HepG2 (cell line): ENCODE results near the gene SFRP2. TPM values are rescaled to one million over a fixed set of nuclear protein-coding genes. Genes with fewer than 3 reads are reported as not detected.
A peak's percentile ranks its signal among the peaks of the same experiment; 100 is the strongest.

Source experiments
- ATAC-seq: fragments of 200-7000 bp; cut with Tn5 transposase; 3 replicates; pipeline ENCODE4 v1.9.1; 2020; ENCODE audit warnings: mild to moderate bottlenecking, moderate library complexity
- BruUV-seq: library from RNA; stranded (reverse); fragments of 400-500 nt; replicated peaks from 2 replicates; lab custom pipeline; 2021; lab: Mats Ljungman, UMichigan
- CTCF ChIA-PET: fragments of 300-600 bp; formaldehyde crosslinking; extraction: SDS; loops from one replicate; lab custom pipeline; 2021; ENCODE audit warnings: low total read pairs, inconsistent platforms, low intra/inter-chr PET ratio; lab: Yijun Ruan, JAX
- POLR2A ChIA-PET: fragments of 350-600 bp; sonication (Branson Sonifier 250); formaldehyde crosslinking; loops from one replicate; lab custom pipeline; 2020; ENCODE audit warnings: antibody characterized with exemption, inconsistent platforms; lab: Yijun Ruan, JAX
- DNase-seq: peaks from one replicate; pipeline ENCODE4 v3.0.0-alpha.2; 2015; ENCODE audit warnings: low spot score
- FAIRE-seq: peaks from 3 replicates; lab custom pipeline; 2011; peaks lifted over from hg19 to GRCh38; lab: Jason Lieb, UNC
- H2AFZ ChIP-seq: one replicate; pipeline ENCODE4 v1.6.1; 2011; ENCODE audit warnings: low read length, inconsistent platforms
- H3K27ac ChIP-seq: fragments of 300-600 bp; 3 replicates; pipeline ENCODE4 v1.8.0; 2011; ENCODE audit warnings: mixed run types, mild to moderate bottlenecking, mixed read lengths, low read length, inconsistent platforms; ENCODE audit not compliant: insufficient read depth; ENCODE audit errors: extremely low read length
- H3K27me3 ChIP-seq, 2 experiments: fragments of 200-600 bp in 1 of 2; 2 replicates in 1 of 2; 3 replicates in 1 of 2; pipeline versions ENCODE4 v1.6.0 to v1.8.0; 2011; ENCODE audit warnings: low read length in 2 of 2, mild to moderate bottlenecking in 2 of 2, moderate library complexity in 2 of 2, inconsistent platforms in 1 of 2; ENCODE audit not compliant: insufficient read depth in 2 of 2, control insufficient read depth in 1 of 2
- H3K36me3 ChIP-seq, 2 experiments: fragments of 200-600 bp in 1 of 2; replicated peaks in 1 of 2; 2 replicates in 1 of 2; 3 replicates in 1 of 2; pipeline versions ENCODE4 v1.5.1 to v1.8.0; 2011; ENCODE audit warnings: low read length in 2 of 2, inconsistent platforms in 1 of 2; ENCODE audit not compliant: insufficient read depth in 2 of 2, control insufficient read depth in 1 of 2
- H3K4me1 ChIP-seq: 2 replicates; pipeline ENCODE4 v1.5.1; 2012; ENCODE audit warnings: low read length, inconsistent platforms; ENCODE audit not compliant: insufficient read depth
- H3K4me2 ChIP-seq: 2 replicates; pipeline ENCODE4 v1.6.0; 2011; ENCODE audit warnings: low read depth, low read length, inconsistent platforms
- H3K4me3 ChIP-seq, 3 experiments: fragments of 200-600 bp in 1 of 3; sonication (generic), shearing (Covaris generic) in 1 of 3; replicated peaks in 1 of 3; 2 replicates each; pipeline ENCODE4 v1.5.1; 2011 to 2016; ENCODE audit warnings: low read length in 3 of 3, inconsistent platforms in 2 of 3, low read depth in 2 of 3, mild to moderate bottlenecking in 2 of 3, control low read depth in 1 of 3, mixed read lengths in 1 of 3; ENCODE audit not compliant: insufficient read depth in 1 of 3
- H3K79me2 ChIP-seq: one replicate; pipeline ENCODE4 v1.6.1; 2011; ENCODE audit warnings: low read length, inconsistent platforms; ENCODE audit not compliant: insufficient read depth
- H3K9ac ChIP-seq: 2 replicates; pipeline ENCODE4 v1.6.0; 2011; ENCODE audit warnings: mild to moderate bottlenecking, low read depth, low read length, inconsistent platforms; ENCODE audit not compliant: insufficient read depth
- H3K9me3 ChIP-seq: 2 replicates; pipeline ENCODE4 v1.5.1; 2012; ENCODE audit warnings: mild to moderate bottlenecking, low read length
- H4K20me1 ChIP-seq: 2 replicates; pipeline ENCODE4 v1.6.0; 2011; ENCODE audit warnings: inconsistent platforms, mild to moderate bottlenecking, low read length, moderate library complexity; ENCODE audit not compliant: insufficient read depth
- HMGXB4 ChIP-seq, 2 experiments: sonication (generic) in 1 of 2; formaldehyde crosslinking in 1 of 2; IDR thresholded peaks; 2 replicates each; pipeline versions ENCODE4 v1.4.0 to v1.6.1; 2018 to 2020; ENCODE audit warnings: missing genetic modification reagents in 2 of 2, borderline replicate concordance in 1 of 2, low read depth in 1 of 2, mild to moderate bottlenecking in 1 of 2, missing biosample characterization in 1 of 2
- KLF12 ChIP-seq: sonication (generic); formaldehyde crosslinking; IDR thresholded peaks from 2 replicates; pipeline ENCODE4 v1.4.0; 2020; ENCODE audit warnings: missing genetic modification reagents, borderline replicate concordance
- MAFK ChIP-seq, 2 experiments: IDR thresholded peaks in 1 of 2; conservative IDR thresholded peaks in 1 of 2; 2 replicates each; pipeline ENCODE4 v1.6.1; 2011; ENCODE audit warnings: improper control_type of control experiment in 2 of 2, low read length in 2 of 2
- PRDM10 ChIP-seq: sonication (generic); formaldehyde crosslinking; IDR thresholded peaks from 2 replicates; pipeline ENCODE4 v1.4.0; 2020; ENCODE audit warnings: low read depth, missing genetic modification reagents
- RELA ChIP-seq: sonication (generic); formaldehyde crosslinking; IDR thresholded peaks from 2 replicates; pipeline ENCODE4 v1.4.0; 2020; ENCODE audit warnings: missing genetic modification reagents
- ZFAT ChIP-seq: sonication (generic); formaldehyde crosslinking; conservative IDR thresholded peaks from 2 replicates; pipeline ENCODE4 v1.8.1; 2023; ENCODE audit warnings: missing genetic modification reagents, inconsistent platforms
- ZNF496 ChIP-seq: sonication (generic); formaldehyde crosslinking; IDR thresholded peaks from 2 replicates; pipeline ENCODE4 v1.8.1; 2023; ENCODE audit warnings: mild to moderate bottlenecking, moderate library complexity, missing genetic modification reagents; ENCODE audit not compliant: insufficient replicate concordance
- WGBS: methylation state at CpG from one replicate; pipeline ENCODE4 v1.1.6; 2017; ENCODE audit warnings: low lambda C conversion rate; 5-methylcytosine and 5-hydroxymethylcytosine counted together
- in situ Hi-C: cut with HindIII; loops from 2 replicates; pipeline ENCODE4 v1.10.0; 2017; ENCODE audit warnings: low pct_unique_long_range_greater_than_20kb; ENCODE audit not compliant: extremely low pct_ligation_motif_present
- intact Hi-C: fragments of 100-400 bp; cut with micrococcal nuclease; formaldehyde crosslinking; loops from one replicate; pipeline ENCODE4 v1.10.0; 2022; ENCODE audit not compliant: unreplicated experiment
- polyA plus RNA-seq, 8 experiments: library from polyadenylated mRNA; depleted of rRNA in 3 of 8; stranded (reverse) in 7 of 8; unstranded in 1 of 8; fragments of >200 nt; fragmentation: Illumina TruSeq in 4 of 8; extraction: Trizol in 4 of 8; gene quantifications; 2 replicates each; pipeline versions ENCODE4 v1.2.1 to v1.2.3, GENCODE V29; 2011 to 2016; ENCODE audit warnings: low read depth in 4 of 8, missing spikeins in 1 of 8, mixed read lengths in 1 of 8; ENCODE audit not compliant: insufficient read depth in 1 of 8
- total RNA-seq, 5 experiments: library from RNA; depleted of rRNA; stranded (reverse); fragments of >200 nt; fragmentation: Illumina TruSeq; extraction: Trizol; gene quantifications; 2 replicates each; pipeline ENCODE4 v1.2.3, GENCODE V29; 2016; ENCODE audit warnings: low read depth in 1 of 5
- TF ChIP-seq, protein P1 (sequence below): IDR thresholded peaks from 2 replicates; pipeline ENCODE4 v1.6.1; 2016

SFRP2 gene
- total and polyA plus RNA-seq, 2 of the 13 experiments (the other 11 are each of a cell fraction or from before 2014, with no cell fraction given) = not detected

GRCh38 chr4:153735906-153736461, 52.9 kb downstream of the SFRP2 start:
- Histone ChIP-seq H4K20me1 (no peaks in the 10 kb centered on the region), H3K36me3 (no peaks in the 10 kb centered on the region), H3K9me3 (no peaks in the 10 kb centered on the region), H3K27ac (no peak overlapping the region), H3K4me2 (no peak overlapping the region), H3K4me1 (no peaks in the 10 kb centered on the region), H2AFZ (no peak overlapping the region), H3K27me3 (no peaks in the 10 kb centered on the region), H3K79me2 (no peaks in the 10 kb centered on the region), H3K9ac (no peak overlapping the region), H3K4me3 (no peak overlapping the region)
- CTCF ChIA-PET = no interaction called here
- 0 out of 4 replicates have a peak, but pooled peaks of 1 of the 2 experiments have one; percentile 11 for TF ChIP-seq MAFK (conservative IDR thresholded peaks at IDR 0.05 in 1 of 2, IDR thresholded peaks at IDR 0.05 in 1 of 2; ENCODE audit: low read length in 2 of 2)
- no peak for TF ChIP-seq KLF12 (CRISPR knock-in tag)
- no peak for ATAC-seq
- BruUV-seq = no TSS peak
- no peak for DNase-seq
- no peak for FAIRE-seq
- POLR2A ChIA-PET = no interaction called here
- intact Hi-C loops = no loop called here
- in situ Hi-C loops = no loop called here

GRCh38 chr4:153733751-153734448, 55.0 kb downstream of the SFRP2 start:
- H3K9me3 ChIP-seq = no peaks in the 10 kb centered on the region
- FAIRE-seq (no peak), ATAC-seq (no peak), DNase-seq (no peak)
- POLR2A ChIA-PET = no interaction called here
- CTCF ChIA-PET = no interaction called here
- H4K20me1 ChIP-seq = no peaks in the 10 kb centered on the region
- no peak overlapping the region for H3K27ac ChIP-seq
- H3K9ac ChIP-seq = no peak overlapping the region
- in situ Hi-C loops (no loop called here), intact Hi-C loops (no loop called here)
- 0% methylated on average over 4 of the region's 4 CpGs for WGBS
- BruUV-seq = no TSS peak
- H2AFZ ChIP-seq = no peak overlapping the region
- H3K4me2 ChIP-seq = no peak overlapping the region
- H3K4me1 ChIP-seq = no peaks in the 10 kb centered on the region
- no peaks in the 10 kb centered on the region for H3K27me3 ChIP-seq
- no peaks in the 10 kb centered on the region for H3K79me2 ChIP-seq
- H3K36me3 ChIP-seq = no peaks in the 10 kb centered on the region
- H3K4me3 ChIP-seq = no peak overlapping the region
- TF ChIP-seq ZNF496 (no peak), ZFAT (CRISPR knock-in tag) (no peak), PRDM10 (CRISPR knock-in tag) (no peak), RELA (CRISPR knock-in tag) (no peak), HMGXB4 (CRISPR knock-in tag; IDR thresholded peaks at IDR 0.05; ENCODE audit: borderline replicate concordance in 1 of 2, low read depth in 1 of 2) (no peak)
- TF ChIP-seq, protein P1, sequence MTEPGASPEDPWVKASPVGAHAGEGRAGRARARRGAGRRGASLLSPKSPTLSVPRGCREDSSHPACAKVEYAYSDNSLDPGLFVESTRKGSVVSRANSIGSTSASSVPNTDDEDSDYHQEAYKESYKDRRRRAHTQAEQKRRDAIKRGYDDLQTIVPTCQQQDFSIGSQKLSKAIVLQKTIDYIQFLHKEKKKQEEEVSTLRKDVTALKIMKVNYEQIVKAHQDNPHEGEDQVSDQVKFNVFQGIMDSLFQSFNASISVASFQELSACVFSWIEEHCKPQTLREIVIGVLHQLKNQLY (CRISPR knock-in tag) = no peak
